ENCODE results near the gene DPEP1.
"Not testable (repeated sequence)": the region's sequence is repeated elsewhere in the genome, so short reads cannot be mapped to it uniquely, and the experiment has no call there.

The DPEP1 gene

GRCh38 chr16:89651584-89651983 lies 38.1 kb downstream of the DPEP1 start:
- no peak for DNase-seq (ENCODE audit: low read depth)

GRCh38 chr16:89653656-89654295 lies 40.3 kb downstream of the DPEP1 start:
- DNase-seq (ENCODE audit: low read depth): no peak

GRCh38 chr16:89655062-89655643 lies 41.7 kb downstream of the DPEP1 start:
- DNase-seq (ENCODE audit: low read depth): no peak

- no peak for DNase-seq (ENCODE audit: low read depth)
Measured at GRCh38 chr16:89656435-89657121, 43.1 kb downstream of the DPEP1 start.

GRCh38 chr16:89657442-89658220 lies 44.2 kb downstream of the DPEP1 start, which contains the start of the genes CHMP1A and SPATA33:
Gene CHMP1A, minus strand, starts transcription at chr16:89657708. Its CDS starts 120 bp downstream, at chr16:89657588.
Gene SPATA33, plus strand, starts transcription at chr16:89657836. Its CDS starts 76 bp downstream, at chr16:89657912.
- DNase-seq (ENCODE audit: low read depth): peak; percentile 85

- no peak for DNase-seq (ENCODE audit: low read depth)
Measured at GRCh38 chr16:89658221-89658879, 44.9 kb downstream of the DPEP1 start.

- DNase-seq (ENCODE audit: low read depth): no peak
Measured at GRCh38 chr16:89660146-89660545, 46.7 kb downstream of the DPEP1 start.

GRCh38 chr16:89661215-89661614 lies 47.8 kb downstream of the DPEP1 start:
- DNase-seq (ENCODE audit: low read depth): no peak

- DNase-seq (ENCODE audit: low read depth): not testable (repeated sequence)
Measured at GRCh38 chr16:89664238-89664637, 50.8 kb downstream of the DPEP1 start.

GRCh38 chr16:89667000-89667399 lies 53.6 kb downstream of the DPEP1 start:
- DNase-seq (ENCODE audit: low read depth): not testable (repeated sequence)

GRCh38 chr16:89667633-89668032 lies 54.2 kb downstream of the DPEP1 start:
- no peak for DNase-seq (ENCODE audit: low read depth)

GRCh38 chr16:89668790-89669158 lies 55.3 kb downstream of the DPEP1 start:
- DNase-seq (ENCODE audit: low read depth): no peak

GRCh38 chr16:89669755-89670154 lies 56.3 kb downstream of the DPEP1 start:
- DNase-seq (ENCODE audit: low read depth): no peak

GRCh38 chr16:89670496-89671431 lies 57.3 kb downstream of the DPEP1 start:
- DNase-seq (ENCODE audit: low read depth): no peak

GRCh38 chr16:89671565-89671964 lies 58.1 kb downstream of the DPEP1 start:
- not testable (repeated sequence) for DNase-seq (ENCODE audit: low read depth)

- no peak for DNase-seq (ENCODE audit: low read depth)
Measured at GRCh38 chr16:89672177-89672941, 58.9 kb downstream of the DPEP1 start.

GRCh38 chr16:89678258-89678657 lies 64.8 kb downstream of the DPEP1 start:
- DNase-seq (ENCODE audit: low read depth): no peak

GRCh38 chr16:89685916-89686315 lies 72.5 kb downstream of the DPEP1 start:
- no peak for DNase-seq (ENCODE audit: low read depth)

GRCh38 chr16:89686520-89687091 lies 73.2 kb downstream of the DPEP1 start, which contains the start of gene CDK10:
Gene CDK10, plus strand, starts transcription at chr16:89686689. Its CDS starts 22 bp downstream, at chr16:89686711.
- DNase-seq (ENCODE audit: low read depth): peak; percentile 95
